ENCODE data around the gene MPIG6B.

MPIG6B gene

GRCh38 chr6:31689249-31690110, 33.7 kb upstream of the MPIG6B start:
- peak; percentile 60 for TF ChIP-seq CTCF (IDR thresholded peaks at IDR 0.05; ENCODE audit: low read depth, low read length)
- TF ChIP-seq POLR2A (IDR thresholded peaks at IDR 0.05; ENCODE audit: extremely low read depth, insufficient read length), result no peak
- no peak for TF ChIP-seq MYC (IDR thresholded peaks at IDR 0.05; ENCODE audit: low read depth, low read length)
- TF ChIP-seq MAX (IDR thresholded peaks at IDR 0.05; ENCODE audit: low read depth, low read length), result no peak
- no peak overlapping the region for H3K4me3 ChIP-seq (ENCODE audit: low read depth, low read length)
- no peak for DNase-seq (ENCODE audit: low read depth)

- no peak overlapping the region for H3K4me3 ChIP-seq (ENCODE audit: low read depth, low read length)
- TF ChIP-seq CTCF (IDR thresholded peaks at IDR 0.05; ENCODE audit: low read depth, low read length) (no peak), MAX (IDR thresholded peaks at IDR 0.05; ENCODE audit: low read depth, low read length) (no peak), MYC (IDR thresholded peaks at IDR 0.05; ENCODE audit: low read depth, low read length) (no peak), POLR2A (IDR thresholded peaks at IDR 0.05; ENCODE audit: extremely low read depth, insufficient read length) (no peak)
- DNase-seq (ENCODE audit: low read depth), result no peak
Measured at GRCh38 chr6:31690231-31691077, 32.7 kb upstream of the MPIG6B start.

GRCh38 chr6:31691078-31691463, 32.1 kb upstream of the MPIG6B start:
- TF ChIP-seq CTCF (IDR thresholded peaks at IDR 0.05; ENCODE audit: low read depth, low read length), result no peak
- no peak for TF ChIP-seq MAX (IDR thresholded peaks at IDR 0.05; ENCODE audit: low read depth, low read length)
- TF ChIP-seq MYC (IDR thresholded peaks at IDR 0.05; ENCODE audit: low read depth, low read length), result no peak
- no peak for TF ChIP-seq POLR2A (IDR thresholded peaks at IDR 0.05; ENCODE audit: extremely low read depth, insufficient read length)
- no peak for DNase-seq (ENCODE audit: low read depth)
- H3K4me3 ChIP-seq (ENCODE audit: low read depth, low read length), result no peak overlapping the region

- DNase-seq (ENCODE audit: low read depth), result no peak
- no peak for TF ChIP-seq MYC (IDR thresholded peaks at IDR 0.05; ENCODE audit: low read depth, low read length)
- TF ChIP-seq CTCF (IDR thresholded peaks at IDR 0.05; ENCODE audit: low read depth, low read length), result no peak
- no peak for TF ChIP-seq POLR2A (IDR thresholded peaks at IDR 0.05; ENCODE audit: extremely low read depth, insufficient read length)
- no peak for TF ChIP-seq MAX (IDR thresholded peaks at IDR 0.05; ENCODE audit: low read depth, low read length)
- H3K4me3 ChIP-seq (ENCODE audit: low read depth, low read length), result no peak overlapping the region
Measured at GRCh38 chr6:31691564-31692108, 31.5 kb upstream of the MPIG6B start.

- DNase-seq (ENCODE audit: low read depth), result no peak
- no peak overlapping the region for H3K4me3 ChIP-seq (ENCODE audit: low read depth, low read length)
- TF ChIP-seq MYC (IDR thresholded peaks at IDR 0.05; ENCODE audit: low read depth, low read length), result no peak
- TF ChIP-seq POLR2A (IDR thresholded peaks at IDR 0.05; ENCODE audit: extremely low read depth, insufficient read length), result no peak
- TF ChIP-seq CTCF (IDR thresholded peaks at IDR 0.05; ENCODE audit: low read depth, low read length), result no peak
- no peak for TF ChIP-seq MAX (IDR thresholded peaks at IDR 0.05; ENCODE audit: low read depth, low read length)
Measured at GRCh38 chr6:31692353-31692752, 30.8 kb upstream of the MPIG6B start.

Data from NB4 (cell line).